SU-DHL-6 (cell line): ENCODE results near the gene RIPPLY3.

Experiments
- H2AFZ ChIP-seq: fragments of 200-600 bp; sonication (generic); 2 replicates; pipeline ENCODE4 v1.6.1; 2014; ENCODE audit warnings: low read depth, mild to moderate bottlenecking, moderate library complexity, mixed read lengths, antibody characterized with exemption, low read length; ENCODE audit not compliant: severe bottlenecking
- H3F3A ChIP-seq: fragments of 200-600 bp; shearing (Covaris generic); 2 replicates; pipeline ENCODE4 v1.6.0; 2016; ENCODE audit warnings: antibody characterized with exemption, mild to moderate bottlenecking; ENCODE audit not compliant: insufficient read depth
- H3K27ac ChIP-seq: fragments of 200-600 bp; sonication (generic); 2 replicates; pipeline ENCODE4 v1.5.1; 2016; ENCODE audit warnings: low read depth, mild to moderate bottlenecking, low read length, moderate library complexity, mixed read lengths
- H3K27me3 ChIP-seq: fragments of 200-600 bp; sonication (generic), shearing (Covaris generic); 2 replicates; pipeline ENCODE4 v1.6.0; 2014; ENCODE audit warnings: mild to moderate bottlenecking, low read length
- H3K36me3 ChIP-seq: fragments of 200-600 bp; sonication (generic); 2 replicates; pipeline ENCODE4 v1.6.1; 2014; ENCODE audit warnings: mild to moderate bottlenecking, low read length, mixed read lengths
- H3K4me2 ChIP-seq: fragments of 300-600, 200-600 bp; shearing (Covaris generic), sonication (generic); 2 replicates; pipeline ENCODE4 v1.6.0; 2014; ENCODE audit warnings: low read length, low read depth, mild to moderate bottlenecking; ENCODE audit not compliant: poor library complexity, severe bottlenecking
- H3K4me3 ChIP-seq: fragments of 200-600 bp; sonication (generic); 2 replicates; pipeline ENCODE4 v1.5.1; 2014; ENCODE audit warnings: antibody characterized with exemption, low read length, mild to moderate bottlenecking, mixed read lengths; ENCODE audit not compliant: insufficient read depth, poor library complexity, severe bottlenecking
- H3K79me2 ChIP-seq: fragments of 200-600 bp; sonication (generic); 2 replicates; pipeline ENCODE4 v1.6.1; 2014; ENCODE audit warnings: mild to moderate bottlenecking, low read length, moderate library complexity; ENCODE audit not compliant: insufficient read depth
- H3K9ac ChIP-seq: fragments of 200-600 bp; sonication (generic); 2 replicates; pipeline ENCODE4 v1.7.0; 2014; ENCODE audit warnings: mild to moderate bottlenecking, low read length
- H3K9me2 ChIP-seq: fragments of 200-600 bp; sonication (generic); replicated peaks from 2 replicates; pipeline ENCODE4 v1.6.1; 2014; ENCODE audit warnings: low read length; ENCODE audit not compliant: insufficient read depth
- H3K9me3 ChIP-seq: fragments of 200-600 bp; sonication (generic); 2 replicates; pipeline ENCODE4 v1.6.1; 2014; ENCODE audit warnings: low read length, mixed read lengths; ENCODE audit not compliant: insufficient read depth
- H4K20me1 ChIP-seq: fragments of 200-600 bp; sonication (generic); 2 replicates; pipeline ENCODE4 v1.6.1; 2014; ENCODE audit warnings: low read depth, mild to moderate bottlenecking, antibody characterized with exemption, low read length, moderate library complexity, mixed read lengths
- CTCF ChIP-seq: fragments of 200-600 bp; sonication (generic); IDR thresholded peaks from one replicate; pipeline ENCODE4 v1.5.1; 2017; ENCODE audit warnings: antibody characterized with exemption, mild to moderate bottlenecking, low read length, moderate library complexity; ENCODE audit not compliant: insufficient read depth, poor library complexity, severe bottlenecking
- EZH2phosphoT487 ChIP-seq: fragments of 200-600 bp; sonication (generic), shearing (Covaris generic); conservative IDR thresholded peaks from 2 replicates; pipeline ENCODE4 v1.6.1; 2018; ENCODE audit warnings: mild to moderate bottlenecking, antibody characterized with exemption, low read length, moderate library complexity, mixed read lengths

RIPPLY3 gene

GRCh38 chr21:37039411-37040075 lies 33.0 kb downstream of the RIPPLY3 start:
- Histone ChIP-seq H3K4me2 (no peak overlapping the region), H3K79me2 (no peaks in the 10 kb centered on the region), H3K9me3 (no peaks in the 10 kb centered on the region), H3K36me3 (no peaks in the 10 kb centered on the region), H4K20me1 (no peaks in the 10 kb centered on the region), H3K27ac (no peak overlapping the region), H2AFZ (no peak overlapping the region), H3F3A (no peaks in the 10 kb centered on the region), H3K9me2 (no peaks in the 10 kb centered on the region), H3K4me3 (no peak overlapping the region), H3K27me3 (no peaks in the 10 kb centered on the region), H3K9ac (no peak overlapping the region)
- no peak for TF ChIP-seq EZH2phosphoT487
- TF ChIP-seq CTCF: no peak

GRCh38 chr21:37040212-37040611 lies 33.7 kb downstream of the RIPPLY3 start:
- Histone ChIP-seq H3K27me3 (no peaks in the 10 kb centered on the region), H3K79me2 (no peaks in the 10 kb centered on the region), H3K9ac (no peak overlapping the region)

GRCh38 chr21:37041706-37042271 lies 35.3 kb downstream of the RIPPLY3 start:
- Histone ChIP-seq H3K27me3 (no peaks in the 10 kb centered on the region), H3K9me3 (no peaks in the 10 kb centered on the region), H3F3A (no peaks in the 10 kb centered on the region), H3K36me3 (no peaks in the 10 kb centered on the region), H4K20me1 (no peaks in the 10 kb centered on the region), H3K4me2 (no peak overlapping the region), H2AFZ (no peak overlapping the region), H3K27ac (no peak overlapping the region), H3K9ac (no peak overlapping the region), H3K79me2 (no peaks in the 10 kb centered on the region), H3K9me2 (no peaks in the 10 kb centered on the region), H3K4me3 (no peak overlapping the region)
- TF ChIP-seq EZH2phosphoT487 (no peak), CTCF (no peak)

More at GRCh38 chr21:37040212-37040611, 33.7 kb downstream of the RIPPLY3 start:
- H2AFZ ChIP-seq: no peak overlapping the region
- no peak for TF ChIP-seq EZH2phosphoT487
- no peak for TF ChIP-seq CTCF
- no peak overlapping the region for H3K4me2 ChIP-seq
- H4K20me1 ChIP-seq: no peaks in the 10 kb centered on the region
- H3K4me3 ChIP-seq: no peak overlapping the region
- no peak overlapping the region for H3K27ac ChIP-seq
- no peaks in the 10 kb centered on the region for H3K9me3 ChIP-seq
- no peaks in the 10 kb centered on the region for H3K36me3 ChIP-seq
- H3F3A ChIP-seq: no peaks in the 10 kb centered on the region
- H3K9me2 ChIP-seq: no peaks in the 10 kb centered on the region
